Naive thymus-derived CD8-positive, alpha-beta T cell (primary cell): Measurements from ENCODE around the gene POMT2. TPM values are rescaled to one million over a fixed set of nuclear protein-coding genes. Genes with fewer than 3 reads are reported as not detected.
A peak's percentile ranks its signal among the peaks of the same experiment; 100 is the strongest.

ENCODE experiments used
- ATAC-seq, 2 donors: fragments of 150-1000 bp; cut with Tn5 transposase in 1 of 2; sonication (Bioruptor Pico), chemical (Tn5 transposase) in 1 of 2; 1 replicate in 1 of 2; 2 replicates in 1 of 2; pipeline ENCODE4 v1.10.0; 2021; ENCODE audit warnings: mild to moderate bottlenecking in 2 of 2, moderate library complexity in 2 of 2
- POLR2A ChIA-PET: fragments of 350-600 bp; sonication (Branson Sonifier 250); formaldehyde crosslinking; loops from one replicate; lab custom pipeline; 2021; ENCODE audit warnings: antibody characterized with exemption; lab: Charles Lee
- DNase-seq, 10 donors: peaks; one replicate each; pipeline versions ENCODE4 v3.0.0 to v3.0.0-alpha.2; 2020 to 2022
- H3K27ac Mint-ChIP-seq, 10 donors: one replicate each; pipeline ENCODE4 v1.8.0; 2020 to 2022; ENCODE audit warnings: mild to moderate bottlenecking in 10 of 10, mixed read lengths in 10 of 10, moderate library complexity in 4 of 10, inconsistent platforms in 1 of 10
- H3K27me3 Mint-ChIP-seq, 5 donors: one replicate each; pipeline ENCODE4 v1.8.0; 2021 to 2022; ENCODE audit warnings: mixed read lengths in 5 of 5
- H3K36me3 Mint-ChIP-seq, 3 donors: one replicate each; pipeline ENCODE4 v1.8.0; 2020 to 2022; ENCODE audit warnings: mixed read lengths in 3 of 3, mild to moderate bottlenecking in 2 of 3, inconsistent platforms in 1 of 3
- H3K4me1 Mint-ChIP-seq, 4 donors: one replicate each; pipeline ENCODE4 v1.8.0; 2021 to 2022; ENCODE audit warnings: mixed read lengths in 4 of 4
- H3K4me3 Mint-ChIP-seq, 10 donors: one replicate each; pipeline ENCODE4 v1.8.0; 2020 to 2022; ENCODE audit warnings: mild to moderate bottlenecking in 10 of 10, mixed read lengths in 10 of 10, moderate library complexity in 6 of 10, inconsistent platforms in 1 of 10
- H3K9me3 Mint-ChIP-seq, 9 donors: one replicate each; pipeline ENCODE4 v1.8.0; 2020 to 2022; ENCODE audit warnings: mixed read lengths in 9 of 9, mild to moderate bottlenecking in 3 of 9, inconsistent platforms in 1 of 9, moderate library complexity in 1 of 9
- polyA plus RNA-seq, 3 donors: library from polyadenylated mRNA; unstranded; fragments of 300-500 nt; fragmentation: Illumina TruSeq; gene quantifications; one replicate each; pipeline ENCODE4 v1.2.3, GENCODE V29; 2021
- total RNA-seq, 8 experiments: library from RNA in 2 of 8; stranded (reverse) in 2 of 8; gene quantifications; one replicate each; pipeline ENCODE4 v1.2.3 and lab custom pipeline; 2021 to 2026

Gene POMT2
- total and polyA plus RNA-seq, 5 experiments from 2014 or later, result 0.25 to 13.9 (median 0.50) TPM

DNA sequence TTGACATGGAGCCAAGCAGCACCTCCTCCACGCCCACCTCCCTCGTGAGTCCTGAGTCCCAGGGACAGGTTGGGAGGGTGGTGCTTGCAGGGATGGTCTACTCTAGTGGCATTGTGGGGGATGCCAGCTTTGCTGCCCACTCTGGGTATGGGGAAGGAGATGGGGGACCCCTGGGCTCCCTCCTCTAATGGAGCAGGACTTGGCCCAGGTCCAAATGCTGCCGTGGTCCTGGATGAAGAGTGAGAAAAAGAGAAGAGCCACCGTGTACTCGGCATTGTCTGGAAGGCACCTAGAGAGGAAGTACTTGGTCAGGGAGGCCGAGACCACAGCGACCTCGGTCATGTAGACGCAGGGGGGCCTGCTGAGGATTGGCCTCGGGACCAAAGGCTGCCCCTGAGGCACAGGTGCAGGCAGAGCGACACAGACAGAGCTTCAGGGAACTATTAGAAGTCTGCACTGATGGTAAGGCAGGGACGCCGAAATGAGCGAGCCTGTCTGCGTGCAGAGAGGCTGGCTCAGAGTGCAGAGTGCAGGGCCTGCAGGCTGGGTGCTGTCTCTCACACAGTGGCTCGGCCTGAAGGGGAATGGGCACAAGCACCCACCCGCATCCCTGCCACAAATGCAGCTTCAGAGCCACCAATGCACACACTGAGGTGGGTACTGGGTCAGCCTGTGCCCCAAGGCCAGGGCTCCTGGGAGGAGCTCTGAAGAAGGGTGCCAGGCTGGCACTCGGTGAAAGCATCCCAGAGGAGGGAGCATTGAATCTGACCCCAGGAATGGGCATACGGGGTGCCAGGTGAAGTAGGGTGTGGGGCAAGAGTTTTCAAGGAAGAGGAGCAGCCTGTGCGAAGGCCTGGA is 67.1 kb downstream of the POMT2 start:
- H3K36me3 Mint-ChIP-seq, result peaks cover 0 to 2% (median 0%) of the 10 kb centered on the region in 3 donors
- peaks cover 0 to 11% (median 5%) of the 10 kb centered on the region in 5 donors for H3K27me3 Mint-ChIP-seq
- H3K4me1 Mint-ChIP-seq, result no peaks in the 10 kb centered on the region
- DNase-seq (no peak), ATAC-seq (no peak)
- H3K4me3 Mint-ChIP-seq, result no peak overlapping the region
- peaks cover 0 to 2% (median 0%) of the 10 kb centered on the region in 9 donors for H3K9me3 Mint-ChIP-seq
- no peak overlapping the region for H3K27ac Mint-ChIP-seq
- POLR2A ChIA-PET, result no interaction called here

DNA sequence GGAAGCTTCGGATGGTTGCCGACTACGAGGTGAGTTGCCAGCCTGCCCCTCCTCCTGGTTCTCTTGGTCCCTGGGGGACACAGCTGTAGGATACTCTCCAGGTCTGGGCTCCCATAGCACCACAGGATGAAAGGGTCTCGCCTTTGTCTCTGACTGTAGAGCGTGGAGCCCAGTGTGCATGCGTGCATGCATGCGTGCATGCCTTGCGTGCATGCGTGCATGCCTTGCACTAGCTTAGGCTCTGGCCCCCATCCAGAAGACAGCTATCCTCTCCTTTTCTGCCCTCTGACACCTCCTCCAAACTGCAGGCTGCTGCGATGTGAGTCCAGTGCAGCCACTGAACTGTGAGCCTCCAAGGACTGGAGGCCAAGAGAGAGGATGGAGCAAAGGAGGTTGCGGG is 68.8 kb downstream of the POMT2 start:
- Mint-ChIP-seq H3K27me3 (peaks cover 0 to 11% (median 5%) of the 10 kb centered on the region in 5 donors), H3K27ac (no peak overlapping the region), H3K4me3 (no peak overlapping the region), H3K4me1 (peaks cover 0 to 2% (median 0%) of the 10 kb centered on the region in 4 donors), H3K36me3 (peaks cover 0 to 2% (median 0%) of the 10 kb centered on the region in 3 donors), H3K9me3 (peaks cover 0 to 2% (median 0%) of the 10 kb centered on the region in 9 donors)
- no peak for ATAC-seq
- DNase-seq, result no peak
- POLR2A ChIA-PET, result no interaction called here

- Mint-ChIP-seq H3K4me3 (no peak overlapping the region), H3K4me1 (peaks cover 0 to 2% (median under 1%) of the 10 kb centered on the region in 4 donors), H3K9me3 (peaks cover 0 to 2% (median 0%) of the 10 kb centered on the region in 9 donors), H3K27ac (no peak overlapping the region), H3K27me3 (peaks cover 0 to 11% (median 5%) of the 10 kb centered on the region in 5 donors), H3K36me3 (peaks cover 0 to 1% (median 0%) of the 10 kb centered on the region in 3 donors)
- ATAC-seq, result no peak
- no peak for DNase-seq
- POLR2A ChIA-PET, result no interaction called here
Measured at GRCh38 chr14:77250927-77251326, 69.8 kb downstream of the POMT2 start.

DNA sequence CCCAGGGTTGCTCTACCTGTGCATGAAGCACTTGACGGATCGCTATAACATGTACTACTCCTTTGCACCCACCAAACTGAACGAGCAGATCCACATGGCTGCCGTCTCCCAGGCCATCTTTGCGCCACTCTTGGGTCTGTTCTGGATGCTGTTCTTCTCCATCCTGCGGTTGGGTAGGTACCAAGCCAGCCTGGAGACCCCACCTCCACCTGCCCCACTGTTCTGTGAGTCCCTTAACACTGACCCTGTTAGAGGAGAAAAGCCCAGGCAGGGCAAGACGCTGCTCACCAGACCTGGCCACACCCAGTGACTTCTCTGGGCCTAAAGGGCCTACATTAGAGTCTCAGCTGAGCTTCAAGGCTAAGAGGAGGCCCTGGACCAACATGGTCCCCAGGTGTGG is 71.4 kb downstream of the POMT2 start:
- Mint-ChIP-seq H3K4me1 (peaks cover 0 to 2% (median 1%) of the 10 kb centered on the region in 4 donors), H3K4me3 (no peak overlapping the region), H3K9me3 (peaks cover 0 to 2% (median 0%) of the 10 kb centered on the region in 9 donors), H3K27ac (no peak overlapping the region), H3K36me3 (no peaks in the 10 kb centered on the region), H3K27me3 (peaks cover 0 to 11% (median 5%) of the 10 kb centered on the region in 5 donors)
- POLR2A ChIA-PET, result no interaction called here
- DNase-seq (no peak), ATAC-seq (no peak)

- no peak overlapping the region for H3K4me3 Mint-ChIP-seq
- ATAC-seq (no peak), DNase-seq (no peak)
Measured at GRCh38 chr14:77248666-77249065, 72.0 kb downstream of the POMT2 start.

GRCh38 chr14:77246784-77247183 is 73.9 kb downstream of the POMT2 start:
- H3K4me1 Mint-ChIP-seq, result peaks cover 0 to 22% (median 2%) of the 10 kb centered on the region in 4 donors
- H3K36me3 Mint-ChIP-seq, result no peaks in the 10 kb centered on the region
- H3K9me3 Mint-ChIP-seq, result peaks cover 0 to 2% (median 0%) of the 10 kb centered on the region in 9 donors
- DNase-seq (no peak), ATAC-seq (no peak)
- H3K4me3 Mint-ChIP-seq, result no peak overlapping the region
- H3K27ac Mint-ChIP-seq, result no peak overlapping the region
- peaks cover 0 to 14% (median 6%) of the 10 kb centered on the region in 5 donors for H3K27me3 Mint-ChIP-seq
- POLR2A ChIA-PET, result no interaction called here

More at GRCh38 chr14:77248666-77249065, 72.0 kb downstream of the POMT2 start:
- H3K36me3 Mint-ChIP-seq, result no peaks in the 10 kb centered on the region
- peaks cover 0 to 8% (median 2%) of the 10 kb centered on the region in 4 donors for H3K4me1 Mint-ChIP-seq
- peaks cover 0 to 2% (median 0%) of the 10 kb centered on the region in 9 donors for H3K9me3 Mint-ChIP-seq
- H3K27me3 Mint-ChIP-seq, result peaks cover 0 to 6% (median 0%) of the 10 kb centered on the region in 5 donors
- POLR2A ChIA-PET, result no interaction called here
- H3K27ac Mint-ChIP-seq, result no peak overlapping the region

DNA sequence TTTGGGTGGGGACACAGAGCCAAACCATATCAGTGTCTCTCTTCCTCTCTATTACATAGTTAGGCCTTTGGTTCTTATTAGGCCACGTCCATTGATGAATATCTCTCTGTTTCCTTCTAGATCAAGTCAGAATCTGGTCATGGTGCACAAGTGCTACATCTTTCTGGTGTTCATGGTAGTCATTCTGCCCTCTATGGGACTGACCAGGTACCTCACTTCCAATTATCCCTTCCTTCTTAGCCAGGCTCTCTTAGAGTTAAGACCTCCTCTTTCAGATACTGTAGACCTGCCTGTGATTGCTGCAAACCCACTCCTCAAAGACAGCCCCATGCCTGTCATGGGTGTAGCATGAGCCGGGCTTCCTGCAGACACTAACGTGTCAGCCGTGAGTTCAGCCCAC is 74.9 kb downstream of the POMT2 start:
- DNase-seq, result no peak
- Mint-ChIP-seq H3K4me3 (no peak overlapping the region), H3K36me3 (no peaks in the 10 kb centered on the region), H3K27me3 (peaks cover 0 to 14% (median 6%) of the 10 kb centered on the region in 5 donors), H3K27ac (no peak overlapping the region), H3K4me1 (peaks cover 0 to 22% (median 2%) of the 10 kb centered on the region in 4 donors), H3K9me3 (peaks cover 0 to 2% (median 0%) of the 10 kb centered on the region in 9 donors)
- POLR2A ChIA-PET, result no interaction called here
- no peak for ATAC-seq

GRCh38 chr14:77243853-77244252 is 76.8 kb downstream of the POMT2 start:
- ATAC-seq, result peak in 1 of 2 donors; percentile 20
- Mint-ChIP-seq H3K4me3 (peak overlapping the region in 1 of 10 donors; percentile 67), H3K36me3 (no peaks in the 10 kb centered on the region), H3K27me3 (peaks cover 0 to 14% (median 6%) of the 10 kb centered on the region in 5 donors), H3K9me3 (peaks cover 0 to 2% (median 0%) of the 10 kb centered on the region in 9 donors), H3K27ac (no peak overlapping the region), H3K4me1 (peaks cover 0 to 22% (median 2%) of the 10 kb centered on the region in 4 donors)
- no peak for DNase-seq
- POLR2A ChIA-PET, result no interaction called here

DNA sequence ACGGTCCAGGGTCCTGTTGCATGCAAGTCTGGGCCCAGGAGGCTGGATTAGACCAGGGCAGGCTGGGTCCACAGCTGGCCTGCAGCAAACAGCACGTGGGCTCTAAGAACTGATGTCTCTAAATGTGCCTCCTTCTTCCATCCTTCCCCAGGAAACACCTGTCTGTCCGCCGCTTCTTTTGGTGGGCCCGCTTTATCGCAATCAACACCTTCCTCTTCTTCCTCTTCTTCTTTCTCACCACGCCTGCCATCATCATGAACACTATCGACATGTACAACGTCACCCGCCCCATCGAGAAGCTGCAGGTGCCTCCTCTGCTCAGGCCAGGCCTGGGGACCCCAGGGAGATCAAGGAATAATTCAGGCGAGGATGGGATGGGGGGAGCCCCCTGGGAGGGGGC is 77.9 kb downstream of the POMT2 start:
- Mint-ChIP-seq H3K4me1 (peaks cover 0 to 22% (median under 1%) of the 10 kb centered on the region in 4 donors), H3K27ac (no peak overlapping the region), H3K9me3 (no peaks in the 10 kb centered on the region), H3K4me3 (no peak overlapping the region), H3K36me3 (no peaks in the 10 kb centered on the region), H3K27me3 (peaks cover 0 to 14% (median 6%) of the 10 kb centered on the region in 5 donors)
- POLR2A ChIA-PET, result no interaction called here
- ATAC-seq (no peak), DNase-seq (no peak)

DNA sequence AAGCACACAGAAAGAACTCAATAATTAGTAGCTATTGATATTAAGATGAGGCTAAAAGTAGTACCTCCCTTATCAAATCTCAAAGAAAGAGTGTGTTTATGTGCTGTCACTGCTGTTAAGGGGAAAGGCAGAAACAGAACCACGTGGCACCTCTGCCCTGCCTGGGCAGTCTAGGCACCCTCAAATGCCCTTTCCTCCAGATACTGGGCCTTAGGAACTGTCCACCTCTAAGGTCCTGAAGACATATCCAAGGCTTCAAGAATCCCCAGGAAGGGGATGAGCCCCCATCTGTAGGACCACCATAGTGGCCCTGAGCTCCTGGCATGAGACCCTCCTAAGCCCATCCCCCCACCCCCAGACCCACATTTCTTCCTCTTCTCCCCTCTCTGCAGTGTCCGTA is 78.7 kb downstream of the POMT2 start:
- ATAC-seq (no peak), DNase-seq (no peak)
- no peak overlapping the region for H3K27ac Mint-ChIP-seq
- H3K4me1 Mint-ChIP-seq, result peaks cover 0 to 22% (median under 1%) of the 10 kb centered on the region in 4 donors
- H3K4me3 Mint-ChIP-seq, result no peak overlapping the region
- peaks cover 0 to 14% (median 6%) of the 10 kb centered on the region in 5 donors for H3K27me3 Mint-ChIP-seq
- H3K36me3 Mint-ChIP-seq, result no peaks in the 10 kb centered on the region
- H3K9me3 Mint-ChIP-seq, result no peaks in the 10 kb centered on the region
- POLR2A ChIA-PET, result no interaction called here

- H3K27me3 Mint-ChIP-seq, result peaks cover 0 to 14% (median 6%) of the 10 kb centered on the region in 5 donors
- POLR2A ChIA-PET, result no interaction called here
- H3K27ac Mint-ChIP-seq, result no peak overlapping the region
- DNase-seq (no peak), ATAC-seq (no peak)
- peaks cover 0 to 22% (median 0%) of the 10 kb centered on the region in 4 donors for H3K4me1 Mint-ChIP-seq
- H3K9me3 Mint-ChIP-seq, result no peaks in the 10 kb centered on the region
- no peak overlapping the region for H3K4me3 Mint-ChIP-seq
- no peaks in the 10 kb centered on the region for H3K36me3 Mint-ChIP-seq
Measured at GRCh38 chr14:77240336-77240915, 80.3 kb downstream of the POMT2 start.

- Mint-ChIP-seq H3K27me3 (peaks cover 0 to 14% (median 6%) of the 10 kb centered on the region in 5 donors), H3K4me1 (peaks cover 0 to 21% (median 0%) of the 10 kb centered on the region in 4 donors), H3K9me3 (no peaks in the 10 kb centered on the region), H3K27ac (no peak overlapping the region), H3K4me3 (no peak overlapping the region), H3K36me3 (no peaks in the 10 kb centered on the region)
- DNase-seq, result no peak
- POLR2A ChIA-PET, result no interaction called here
- ATAC-seq, result no peak
Measured at GRCh38 chr14:77239412-77239811, 81.3 kb downstream of the POMT2 start.

DNA sequence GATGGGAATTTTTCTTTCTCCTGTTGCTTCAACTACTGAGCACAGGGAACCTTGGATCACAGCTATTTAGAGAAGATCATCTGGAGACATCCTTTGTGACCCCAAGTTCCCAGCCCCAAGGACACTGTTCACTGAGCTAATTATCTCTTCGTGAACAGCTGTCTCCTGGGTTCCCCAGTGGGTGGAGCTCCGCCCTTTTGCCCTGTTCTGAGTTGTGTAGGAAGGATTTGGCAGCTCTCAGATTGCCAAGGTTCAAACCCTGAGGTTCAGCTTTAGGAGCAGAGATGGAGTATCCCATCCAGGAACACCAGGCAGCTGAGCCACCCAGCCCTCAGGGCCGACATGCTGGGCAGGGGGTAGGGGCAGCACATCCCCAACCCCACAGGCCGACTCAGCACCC is 81.7 kb downstream of the POMT2 start:
- Mint-ChIP-seq H3K27ac (no peak overlapping the region), H3K4me1 (peaks cover 0 to 17% (median 0%) of the 10 kb centered on the region in 4 donors), H3K36me3 (no peaks in the 10 kb centered on the region), H3K9me3 (no peaks in the 10 kb centered on the region), H3K27me3 (peaks cover 0 to 14% (median 8%) of the 10 kb centered on the region in 5 donors), H3K4me3 (no peak overlapping the region)
- DNase-seq, result no peak
- POLR2A ChIA-PET, result no interaction called here
- no peak for ATAC-seq
